PC-9 (cell line): Measurements from ENCODE around the gene COL13A1.

ENCODE experiments used
- CTCF ChIP-seq: fragments of 200-600 bp; sonication (generic); conservative IDR thresholded peaks from 2 replicates; pipeline ENCODE4 v1.6.1; 2017; ENCODE audit warnings: mixed run types, antibody characterized with exemption, mild to moderate bottlenecking, moderate library complexity
- EZH2 ChIP-seq: fragments of 200-600 bp; sonication (generic); IDR thresholded peaks from 2 replicates; pipeline ENCODE4 v1.8.0; 2017; ENCODE audit warnings: antibody characterized with exemption, low read depth

GRCh38 chr10:70007116-70007820, 205.6 kb downstream of the COL13A1 start:
- TF ChIP-seq CTCF (no peak), EZH2 (no peak)
